Thoracic aorta (tissue), 2 donors: ENCODE measurements around the gene DPP7. TPM values are rescaled to one million over a fixed set of nuclear protein-coding genes. Genes with fewer than 3 reads are reported as not detected.
A peak's percentile ranks its signal among the peaks of the same experiment; 100 is the strongest.

ENCODE experiments used
- ATAC-seq: fragments of 150-250 bp; one replicate; pipeline ENCODE4 v1.8.0; 2017; ENCODE audit warnings: low read depth; ENCODE audit not compliant: insufficient number of reproducible peaks, low FRiP score
- DNase-seq: peaks from one replicate; pipeline ENCODE4 v3.0.0-alpha.2; 2020; ENCODE audit warnings: low spot score
- H3K27ac ChIP-seq, 2 donors: fragments of 200-600 bp; sonication (generic); 1 replicate in 1 of 2; 2 replicates in 1 of 2; pipeline ENCODE4 v1.5.1; 2016; ENCODE audit warnings: mild to moderate bottlenecking in 2 of 2, moderate library complexity in 2 of 2
- H3K27me3 ChIP-seq: fragments of 200-600 bp; sonication (generic); replicated peaks from 2 replicates; pipeline ENCODE4 v1.6.0; 2016; ENCODE audit warnings: mild to moderate bottlenecking; ENCODE audit not compliant: insufficient read depth
- H3K36me3 ChIP-seq: fragments of 200-600 bp; sonication (generic); one replicate; pipeline ENCODE4 v1.5.1; 2016
- H3K4me1 ChIP-seq, 2 donors: fragments of 200-600 bp; sonication (generic); 1 replicate in 1 of 2; 2 replicates in 1 of 2; pipeline versions ENCODE4 v1.5.1 to v1.6.0; 2016; ENCODE audit warnings: low read depth in 2 of 2, mild to moderate bottlenecking in 1 of 2; ENCODE audit not compliant: control insufficient read depth in 1 of 2
- H3K4me3 ChIP-seq: fragments of 200-600 bp; sonication (generic); 2 replicates; pipeline ENCODE4 v1.5.1; 2016; ENCODE audit warnings: mild to moderate bottlenecking
- H3K9me3 ChIP-seq: fragments of 200-600 bp; sonication (generic); 2 replicates; pipeline ENCODE4 v1.5.1; 2016
- CTCF ChIP-seq: fragments of 200-600 bp; sonication (generic); IDR thresholded peaks from one replicate; pipeline ENCODE4 v1.5.1; 2019; ENCODE audit warnings: antibody characterized with exemption
- total RNA-seq, 2 donors: library from RNA; depleted of rRNA; stranded (reverse); fragments of >200 nt; gene quantifications; one replicate each; pipeline versions ENCODE4 v1.1.0 to v1.2.3, GENCODE V29; 2016

Gene DPP7
- total RNA-seq, 2 donors from 2014 or later = 100 to 148 TPM

GRCh38 chr9:137066096-137066861, 48.3 kb downstream of the DPP7 start:
- no peak overlapping the region for H3K4me3 ChIP-seq
- no peaks in the 10 kb centered on the region for H3K36me3 ChIP-seq
- H3K4me1 ChIP-seq = peaks cover 0 to 27% of the 10 kb centered on the region in 2 donors
- TF ChIP-seq CTCF = no peak
- H3K27me3 ChIP-seq = no peaks in the 10 kb centered on the region
- ATAC-seq (no peak), DNase-seq (no peak)
- no peak overlapping the region for H3K27ac ChIP-seq
- no peaks in the 10 kb centered on the region for H3K9me3 ChIP-seq

GRCh38 chr9:137065336-137065967, 49.1 kb downstream of the DPP7 start:
- Histone ChIP-seq H3K4me1 (peaks cover 0 to 19% of the 10 kb centered on the region in 2 donors), H3K9me3 (no peaks in the 10 kb centered on the region), H3K36me3 (no peaks in the 10 kb centered on the region), H3K27ac (no peak overlapping the region), H3K27me3 (no peaks in the 10 kb centered on the region), H3K4me3 (no peak overlapping the region)
- ATAC-seq (no peak), DNase-seq (no peak)
- no peak for TF ChIP-seq CTCF

GRCh38 chr9:137064880-137065164, 49.7 kb downstream of the DPP7 start:
- no peaks in the 10 kb centered on the region for H3K9me3 ChIP-seq
- no peaks in the 10 kb centered on the region for H3K27me3 ChIP-seq
- no peak overlapping the region for H3K4me3 ChIP-seq
- DNase-seq (no peak), ATAC-seq (no peak)
- TF ChIP-seq CTCF = no peak
- H3K27ac ChIP-seq = no peak overlapping the region
- peaks cover 0 to 13% of the 10 kb centered on the region in 2 donors for H3K4me1 ChIP-seq
- no peaks in the 10 kb centered on the region for H3K36me3 ChIP-seq

GRCh38 chr9:137064027-137064879, 50.3 kb downstream of the DPP7 start:
- no peaks in the 10 kb centered on the region for H3K36me3 ChIP-seq
- no peaks in the 10 kb centered on the region for H3K27me3 ChIP-seq
- no peak overlapping the region for H3K27ac ChIP-seq
- H3K4me3 ChIP-seq = no peak overlapping the region
- H3K4me1 ChIP-seq = peaks cover 0 to 8% of the 10 kb centered on the region in 2 donors
- TF ChIP-seq CTCF = peak; percentile 96
- ATAC-seq (no peak), DNase-seq (no peak)
- H3K9me3 ChIP-seq = no peaks in the 10 kb centered on the region
